PC-9 (cell line): Measurements from ENCODE around the gene ANKRD52. TPM values are rescaled to one million over a fixed set of nuclear protein-coding genes. Genes with fewer than 3 reads are reported as not detected.

Source experiments
- BruUV-seq: library from RNA; stranded (reverse); fragments of 400-500 nt; replicated peaks from 2 replicates; lab custom pipeline; 2021; lab: Mats Ljungman, UMichigan
- CTCF ChIA-PET: fragments of 300-600 bp; sonication (Branson Sonifier 250); formaldehyde crosslinking; loops from one replicate; lab custom pipeline; 2022; ENCODE audit warnings: antibody characterized with exemption; lab: Charles Lee
- POLR2A ChIA-PET: fragments of 300-600 bp; sonication (Branson Sonifier 250); formaldehyde crosslinking; loops from one replicate; lab custom pipeline; 2022; ENCODE audit warnings: antibody characterized with exemption; ENCODE audit not compliant: unreplicated experiment; lab: Charles Lee
- DNase-seq, 2 experiments: peaks; one replicate each; pipeline versions ENCODE4 v3.0.0 to v3.0.0-alpha.2; 2015 to 2022; ENCODE audit warnings: mixed read lengths in 1 of 2
- H2AFZ ChIP-seq: fragments of 200-600 bp; sonication (generic); 2 replicates; pipeline ENCODE4 v1.8.1; 2017; ENCODE audit warnings: antibody characterized with exemption
- H3F3A ChIP-seq: fragments of 200-600 bp; sonication (generic); 2 replicates; pipeline ENCODE4 v1.8.1; 2017; ENCODE audit warnings: antibody characterized with exemption, mild to moderate bottlenecking, low read depth; ENCODE audit not compliant: insufficient read depth
- H3K27ac ChIP-seq: fragments of 200-600 bp; sonication (generic); 2 replicates; pipeline ENCODE4 v1.6.1; 2016; ENCODE audit warnings: mixed run types
- H3K27me3 ChIP-seq: fragments of 200-600 bp; sonication (generic); 2 replicates; pipeline ENCODE4 v1.6.1; 2016; ENCODE audit warnings: low read depth, mixed run types; ENCODE audit not compliant: insufficient read depth
- H3K36me3 ChIP-seq: fragments of 200-600 bp; sonication (generic); 2 replicates; pipeline ENCODE4 v1.6.1; 2016; ENCODE audit warnings: low read depth, mixed run types
- H3K4me1 ChIP-seq: fragments of 200-600 bp; sonication (generic); replicated peaks from 2 replicates; pipeline ENCODE4 v1.6.1; 2016; ENCODE audit warnings: mixed run types; ENCODE audit not compliant: insufficient read depth
- H3K4me2 ChIP-seq: fragments of 200-600 bp; sonication (generic); 2 replicates; pipeline ENCODE4 v1.6.1; 2017; ENCODE audit warnings: mixed run types
- H3K4me3 ChIP-seq: fragments of 200-600 bp; sonication (generic); 2 replicates; pipeline ENCODE4 v1.6.1; 2016; ENCODE audit warnings: mixed run types
- H3K79me2 ChIP-seq: fragments of 200-600 bp; sonication (generic); 2 replicates; pipeline ENCODE4 v1.6.1; 2017; ENCODE audit warnings: low read depth, mixed run types
- H3K9me2 ChIP-seq: fragments of 200-600 bp; sonication (generic); 2 replicates; pipeline ENCODE4 v1.8.1; 2017; ENCODE audit warnings: mild to moderate bottlenecking; ENCODE audit not compliant: insufficient read depth
- H3K9me3 ChIP-seq: fragments of 200-600 bp; sonication (generic); 2 replicates; pipeline ENCODE4 v1.8.1; 2016; ENCODE audit warnings: low read depth; ENCODE audit not compliant: insufficient read depth
- H4K20me1 ChIP-seq: fragments of 200-600 bp; sonication (generic); 2 replicates; pipeline ENCODE4 v1.8.1; 2017; ENCODE audit not compliant: insufficient read depth
- EZH2 ChIP-seq: fragments of 200-600 bp; sonication (generic); IDR thresholded peaks from 2 replicates; pipeline ENCODE4 v1.8.0; 2017; ENCODE audit warnings: antibody characterized with exemption, low read depth
- intact Hi-C: fragments of 100-400 bp; cut with micrococcal nuclease; formaldehyde crosslinking; loops from one replicate; pipeline ENCODE4 v1.10.0; 2022; ENCODE audit not compliant: unreplicated experiment
- total RNA-seq: library from RNA; stranded (reverse); gene quantifications from 2 replicates; pipeline ENCODE4 v1.2.3, GENCODE V29; 2021
- TF ChIP-seq, protein P1 (sequence below): fragments of 200-600 bp; sonication (generic); conservative IDR thresholded peaks from 2 replicates; pipeline ENCODE4 v1.6.1; 2017; ENCODE audit warnings: mixed run types, antibody characterized with exemption, mild to moderate bottlenecking, moderate library complexity

The ANKRD52 gene
- total RNA-seq, 1 experiment from 2014 or later, result 59.4 TPM

DNA sequence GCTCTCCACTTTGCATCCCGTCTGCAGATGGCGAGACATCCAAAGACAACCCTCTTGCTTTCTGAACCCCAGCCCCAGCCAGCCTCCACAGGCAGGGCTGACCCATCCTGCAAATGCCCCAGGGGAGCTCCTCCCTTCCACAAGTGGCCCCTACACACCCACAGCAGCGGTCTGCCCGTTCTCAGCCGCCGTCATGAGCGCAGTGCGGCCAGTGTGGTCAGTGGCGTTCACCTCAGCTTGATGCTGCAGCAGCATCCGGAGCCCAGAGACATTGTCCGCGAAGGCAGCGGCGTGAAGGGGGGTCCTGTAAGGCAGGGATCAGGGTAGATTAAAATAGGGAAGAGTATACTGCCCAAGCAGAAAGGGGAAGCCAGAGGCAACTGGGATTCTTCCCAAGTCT is 13.7 kb downstream of the ANKRD52 start:
- CTCF ChIA-PET, result no interaction called here
- Histone ChIP-seq H3K36me3 (peaks cover 16% of the 10 kb centered on the region; the same call in 1 of the 2 replicates), H3K4me1 (no peaks in the 10 kb centered on the region), H2AFZ (no peak overlapping the region), H4K20me1 (no peaks in the 10 kb centered on the region; the same call in 1 of the 2 replicates), H3K4me2 (no peak overlapping the region), H3K27ac (no peak overlapping the region), H3K79me2 (no peaks in the 10 kb centered on the region), H3K4me3 (no peak overlapping the region), H3K9me3 (no peaks in the 10 kb centered on the region), H3K9me2 (no peaks in the 10 kb centered on the region), H3F3A (no peaks in the 10 kb centered on the region), H3K27me3 (no peaks in the 10 kb centered on the region)
- no peak for DNase-seq
- POLR2A ChIA-PET, result no interaction called here
- no TSS peak for BruUV-seq
- no peak for TF ChIP-seq EZH2
- TF ChIP-seq, protein P1, sequence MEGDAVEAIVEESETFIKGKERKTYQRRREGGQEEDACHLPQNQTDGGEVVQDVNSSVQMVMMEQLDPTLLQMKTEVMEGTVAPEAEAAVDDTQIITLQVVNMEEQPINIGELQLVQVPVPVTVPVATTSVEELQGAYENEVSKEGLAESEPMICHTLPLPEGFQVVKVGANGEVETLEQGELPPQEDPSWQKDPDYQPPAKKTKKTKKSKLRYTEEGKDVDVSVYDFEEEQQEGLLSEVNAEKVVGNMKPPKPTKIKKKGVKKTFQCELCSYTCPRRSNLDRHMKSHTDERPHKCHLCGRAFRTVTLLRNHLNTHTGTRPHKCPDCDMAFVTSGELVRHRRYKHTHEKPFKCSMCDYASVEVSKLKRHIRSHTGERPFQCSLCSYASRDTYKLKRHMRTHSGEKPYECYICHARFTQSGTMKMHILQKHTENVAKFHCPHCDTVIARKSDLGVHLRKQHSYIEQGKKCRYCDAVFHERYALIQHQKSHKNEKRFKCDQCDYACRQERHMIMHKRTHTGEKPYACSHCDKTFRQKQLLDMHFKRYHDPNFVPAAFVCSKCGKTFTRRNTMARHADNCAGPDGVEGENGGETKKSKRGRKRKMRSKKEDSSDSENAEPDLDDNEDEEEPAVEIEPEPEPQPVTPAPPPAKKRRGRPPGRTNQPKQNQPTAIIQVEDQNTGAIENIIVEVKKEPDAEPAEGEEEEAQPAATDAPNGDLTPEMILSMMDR, result no peak
- intact Hi-C loops, result no loop called here

DNA sequence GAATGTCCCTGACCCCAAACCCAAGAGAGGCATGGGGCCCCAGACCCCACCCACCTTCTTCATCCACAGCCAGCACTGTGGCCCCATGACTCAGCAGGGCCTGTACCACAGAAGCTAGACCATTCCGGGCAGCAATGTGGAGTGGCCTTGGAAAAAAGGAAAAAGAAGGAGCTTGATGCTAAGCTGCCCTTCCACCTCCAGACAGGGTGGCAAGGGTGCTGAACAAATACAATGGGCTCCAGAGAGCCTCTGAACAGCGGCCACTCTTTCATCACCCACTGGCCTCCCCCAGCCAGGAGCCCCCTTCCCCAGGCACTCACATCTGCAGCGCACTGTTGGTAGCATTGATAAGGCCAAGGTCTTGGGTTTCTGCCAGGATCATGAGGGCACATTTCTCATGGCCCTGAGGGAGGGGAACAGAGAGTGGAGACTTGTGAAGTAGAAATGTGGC is 14.4 kb downstream of the ANKRD52 start:
- no peak for DNase-seq
- Histone ChIP-seq H3K27me3 (no peaks in the 10 kb centered on the region), H2AFZ (no peak overlapping the region), H3K4me1 (no peaks in the 10 kb centered on the region), H3K4me3 (no peak overlapping the region), H3K27ac (no peak overlapping the region), H3K9me2 (no peaks in the 10 kb centered on the region), H3K9me3 (no peaks in the 10 kb centered on the region), H4K20me1 (no peaks in the 10 kb centered on the region; the same call in 1 of the 2 replicates), H3K36me3 (0 out of 2 replicates have a peak, but pooled peaks cover 11% of the 10 kb centered on the region), H3F3A (no peaks in the 10 kb centered on the region), H3K4me2 (no peak overlapping the region), H3K79me2 (no peaks in the 10 kb centered on the region)
- intact Hi-C loops, result no loop called here
- TF ChIP-seq, protein P1, result no peak
- TF ChIP-seq EZH2, result no peak
- ChIA-PET CTCF (no interaction called here), POLR2A (no interaction called here)
- no TSS peak for BruUV-seq

DNA sequence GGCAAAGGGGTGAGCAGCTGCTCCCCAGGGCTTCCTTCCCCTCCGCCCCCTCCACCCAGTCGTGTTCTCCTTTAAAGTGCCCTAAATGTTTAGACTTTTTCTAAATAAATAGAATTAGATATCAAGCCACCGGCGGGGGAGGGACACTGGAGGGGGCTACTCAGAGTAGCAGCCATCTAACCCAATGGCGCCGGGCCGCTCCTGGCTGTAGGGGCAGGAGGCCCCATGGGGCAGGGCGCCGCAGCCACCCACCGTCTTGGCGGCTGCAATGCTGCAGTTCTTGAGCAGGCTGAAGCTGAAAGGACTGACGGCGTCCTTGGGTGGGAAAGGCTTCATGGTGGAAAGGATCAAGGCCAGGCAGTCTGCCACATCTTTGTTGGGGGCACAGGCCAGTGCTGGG is 15.2 kb downstream of the ANKRD52 start:
- Histone ChIP-seq H3K9me2 (no peaks in the 10 kb centered on the region), H3K27me3 (no peaks in the 10 kb centered on the region), H3K9me3 (no peaks in the 10 kb centered on the region), H2AFZ (no peak overlapping the region), H4K20me1 (no peaks in the 10 kb centered on the region; the same call in 1 of the 2 replicates), H3K36me3 (0 out of 2 replicates have a peak, but pooled peaks cover 11% of the 10 kb centered on the region), H3K4me3 (no peak overlapping the region), H3K79me2 (no peaks in the 10 kb centered on the region), H3K4me1 (no peaks in the 10 kb centered on the region), H3F3A (no peaks in the 10 kb centered on the region), H3K4me2 (no peak overlapping the region), H3K27ac (no peak overlapping the region)
- POLR2A ChIA-PET, result no interaction called here
- no peak for DNase-seq
- intact Hi-C loops, result no loop called here
- CTCF ChIA-PET, result no interaction called here
- TF ChIP-seq, protein P1, result no peak
- TF ChIP-seq EZH2, result no peak
- BruUV-seq, result no TSS peak
